NCI-H2081 treated with DMSO at 0.1 percent for 48 hours (cell line): ENCODE measurements around the gene ZNF584.
"Not testable (repeated sequence)": the region's sequence is repeated elsewhere in the genome, so short reads cannot be mapped to it uniquely, and the experiment has no call there.

Source experiments
- DNase-seq: peaks from one replicate; lab custom pipeline; 2025; lab: John Stamatoyannopoulos, UW

The ZNF584 gene

GRCh38 chr19:58403920-58404478, 4.5 kb upstream of the ZNF584 start:
- not testable (repeated sequence) for DNase-seq

- DNase-seq, result no peak
These were observed 1.4 kb upstream of the ZNF584 start for GRCh38 chr19:58406818-58407657.

GRCh38 chr19:58407658-58408151, 744 bp upstream of the ZNF584 start:
- DNase-seq, result no peak

- no peak for DNase-seq
These were observed 751 bp downstream of the ZNF584 start for GRCh38 chr19:58409010-58409790.

GRCh38 chr19:58416604-58417003, 8.2 kb downstream of the ZNF584 start:
- DNase-seq, result no peak

GRCh38 chr19:58417071-58417470, 8.6 kb downstream of the ZNF584 start:
- no peak for DNase-seq

- DNase-seq, result no peak
These were observed 20.2 kb downstream of the ZNF584 start for GRCh38 chr19:58428617-58429016.

- DNase-seq, result no peak
These were observed 21.3 kb downstream of the ZNF584 start for GRCh38 chr19:58429745-58430144.

GRCh38 chr19:58434217-58434616, 25.8 kb downstream of the ZNF584 start:
- no peak for DNase-seq

- DNase-seq, result peak; percentile 93
These were observed 31.4 kb downstream of the ZNF584 start, which contains the start of gene ZNF132 for GRCh38 chr19:58439576-58440554. TSS of gene ZNF132 (minus strand) at chr19:58440153. CDS start at chr19:58439821, 332 bp downstream.

GRCh38 chr19:58440556-58440955, 32.1 kb downstream of the ZNF584 start:
- no peak for DNase-seq

- DNase-seq, result not testable (repeated sequence)
These were observed 34.5 kb downstream of the ZNF584 start for GRCh38 chr19:58442986-58443385.

GRCh38 chr19:58448860-58449259, 40.4 kb downstream of the ZNF584 start:
- not testable (repeated sequence) for DNase-seq

- DNase-seq, result not testable (repeated sequence)
These were observed 41.5 kb downstream of the ZNF584 start for GRCh38 chr19:58449980-58450379.

- no peak for DNase-seq
These were observed 42.5 kb downstream of the ZNF584 start for GRCh38 chr19:58450856-58451357.

- peak; percentile 76 for DNase-seq
These were observed 43.1 kb downstream of the ZNF584 start, which contains the start of gene ZNF324B for GRCh38 chr19:58451358-58452101. TSS of gene ZNF324B (plus strand) at chr19:58451622. CDS start at chr19:58453702, 2,080 bp downstream.

GRCh38 chr19:58453743-58454142, 45.3 kb downstream of the ZNF584 start:
- DNase-seq, result no peak

- no peak for DNase-seq
These were observed 46.9 kb downstream of the ZNF584 start for GRCh38 chr19:58455306-58455705.

GRCh38 chr19:58456111-58456510, 47.7 kb downstream of the ZNF584 start:
- no peak for DNase-seq

- DNase-seq, result no peak
These were observed 51.6 kb downstream of the ZNF584 start for GRCh38 chr19:58460039-58460438.
